Ishikawa (cell line): ENCODE measurements around the gene KCNIP4.

Source experiments
- CEBPB ChIP-seq: IDR thresholded peaks from 2 replicates; pipeline ENCODE4 v1.6.1; 2012
- CREB1 ChIP-seq: IDR thresholded peaks from 2 replicates; pipeline ENCODE4 v1.6.1; 2012; ENCODE audit warnings: low read depth
- EGR1 ChIP-seq: IDR thresholded peaks from 2 replicates; pipeline ENCODE4 v1.6.1; 2012
- EP300 ChIP-seq: IDR thresholded peaks from 2 replicates; pipeline ENCODE4 v1.6.1; 2012; ENCODE audit warnings: borderline replicate concordance
- FOXM1 ChIP-seq: IDR thresholded peaks from 2 replicates; pipeline ENCODE4 v1.6.1; 2012; ENCODE audit warnings: low read depth, borderline replicate concordance
- MAX ChIP-seq: IDR thresholded peaks from 2 replicates; pipeline ENCODE4 v1.6.1; 2012
- NFIC ChIP-seq: IDR thresholded peaks from 2 replicates; pipeline ENCODE4 v1.6.1; 2012
- RAD21 ChIP-seq: IDR thresholded peaks from 2 replicates; pipeline ENCODE4 v1.6.1; 2012; ENCODE audit warnings: low read depth
- REST ChIP-seq: IDR thresholded peaks from 2 replicates; pipeline ENCODE4 v1.6.1; 2012; ENCODE audit warnings: low read depth, mild to moderate bottlenecking
- TAF1 ChIP-seq: IDR thresholded peaks from 2 replicates; pipeline ENCODE4 v1.6.1; 2012; ENCODE audit warnings: low read depth, mild to moderate bottlenecking
- TCF12 ChIP-seq: IDR thresholded peaks from 2 replicates; pipeline ENCODE4 v1.6.1; 2012; ENCODE audit warnings: low read depth
- TEAD4 ChIP-seq: IDR thresholded peaks from 2 replicates; pipeline ENCODE4 v1.6.1; 2012
- USF1 ChIP-seq: IDR thresholded peaks from 2 replicates; pipeline ENCODE4 v1.6.1; 2012
- YY1 ChIP-seq: IDR thresholded peaks from 2 replicates; pipeline ENCODE4 v1.6.1; 2012; ENCODE audit warnings: low read depth
- ZBTB7A ChIP-seq: IDR thresholded peaks from 2 replicates; pipeline ENCODE4 v1.6.1; 2012; ENCODE audit warnings: low read depth

The KCNIP4 gene

GRCh38 chr4:20764366-20764992 lies 1184.1 kb downstream of the KCNIP4 start:
- TF ChIP-seq ZBTB7A (no peak), CREB1 (no peak), TAF1 (no peak), YY1 (no peak), TCF12 (no peak), FOXM1 (no peak), CEBPB (no peak), REST (no peak), USF1 (no peak), EP300 (no peak), RAD21 (no peak), NFIC (no peak), MAX (no peak), EGR1 (no peak), TEAD4 (no peak)

GRCh38 chr4:20761826-20762225 lies 1186.7 kb downstream of the KCNIP4 start:
- no peak for TF ChIP-seq RAD21

GRCh38 chr4:20761382-20761781 lies 1187.2 kb downstream of the KCNIP4 start:
- no peak for TF ChIP-seq NFIC
- TF ChIP-seq EGR1: no peak
- TF ChIP-seq MAX: no peak
- no peak for TF ChIP-seq ZBTB7A
- TF ChIP-seq USF1: no peak
- no peak for TF ChIP-seq FOXM1
- TF ChIP-seq TEAD4: no peak
- TF ChIP-seq CREB1: no peak
- TF ChIP-seq RAD21: no peak
- no peak for TF ChIP-seq EP300
- TF ChIP-seq REST: no peak
- TF ChIP-seq TCF12: no peak
- TF ChIP-seq CEBPB: no peak
- TF ChIP-seq TAF1: no peak

- no peak for TF ChIP-seq TEAD4
Observed at GRCh38 chr4:20760053-20760452, 1188.5 kb downstream of the KCNIP4 start.

- no peak for TF ChIP-seq YY1
- no peak for TF ChIP-seq ZBTB7A
- no peak for TF ChIP-seq NFIC
- TF ChIP-seq MAX: no peak
- no peak for TF ChIP-seq RAD21
- TF ChIP-seq CEBPB: no peak
- no peak for TF ChIP-seq TEAD4
- no peak for TF ChIP-seq FOXM1
- TF ChIP-seq CREB1: no peak
- TF ChIP-seq EGR1: no peak
Observed at GRCh38 chr4:20754036-20754435, 1194.5 kb downstream of the KCNIP4 start.

- TF ChIP-seq YY1 (no peak), EGR1 (no peak), EP300 (no peak), CREB1 (no peak), REST (no peak), NFIC (no peak), TEAD4 (no peak), MAX (no peak)
Observed at GRCh38 chr4:20752641-20753040, 1195.9 kb downstream of the KCNIP4 start.
